ENCODE data around the gene LLCFC1. TPM values are rescaled to one million over a fixed set of nuclear protein-coding genes. Genes with fewer than 3 reads are reported as not detected.

LLCFC1 gene
- total and polyA plus RNA-seq, 8 donors: 0.21 to 0.77 (median 0.43) TPM; not detected in 1

DNA sequence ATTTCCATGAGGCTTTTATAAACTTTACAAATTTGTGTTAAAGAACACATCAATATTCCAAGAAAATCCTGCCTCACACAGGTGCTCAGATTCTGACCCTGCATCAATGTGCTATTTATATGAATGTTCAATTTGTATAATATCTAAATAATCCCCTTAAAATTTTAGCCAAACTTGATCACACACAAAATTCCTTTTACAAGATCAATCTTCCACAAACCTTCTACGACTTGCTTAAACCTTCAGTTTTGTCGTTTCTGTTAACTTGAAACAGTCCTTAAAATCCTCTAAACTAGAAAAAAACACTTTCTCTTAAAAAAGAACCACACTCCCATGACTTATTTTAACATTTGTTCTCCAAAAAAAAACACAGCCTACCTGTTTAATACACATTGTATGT lies 33.5 kb upstream of the LLCFC1 start:
- peaks cover 0 to 13% of the 10 kb centered on the region in 2 donors for H3K9me3 ChIP-seq
- no peak overlapping the region for H3K4me3 ChIP-seq
- peaks cover 0 to 20% of the 10 kb centered on the region in 2 donors for H3K4me1 ChIP-seq
- no peak for ATAC-seq
- no peak overlapping the region for H3K27ac ChIP-seq
- TF ChIP-seq CTCF (IDR thresholded peaks at IDR 0.05): no peak
- intact Hi-C loops (cut with DNase I): no loop called here
- H3K27me3 ChIP-seq: no peaks in the 10 kb centered on the region
- H3K36me3 ChIP-seq: no peaks in the 10 kb centered on the region
- no peak for DNase-seq

- intact Hi-C loops (cut with DNase I): no loop called here
- peaks cover 0 to 20% of the 10 kb centered on the region in 2 donors for H3K4me1 ChIP-seq
- no peak for ATAC-seq
- no peaks in the 10 kb centered on the region for H3K36me3 ChIP-seq
- peaks cover 0 to 13% of the 10 kb centered on the region in 2 donors for H3K9me3 ChIP-seq
- no peak overlapping the region for H3K4me3 ChIP-seq
- no peak for TF ChIP-seq CTCF (IDR thresholded peaks at IDR 0.05)
- no peaks in the 10 kb centered on the region for H3K27me3 ChIP-seq
- DNase-seq: no peak
- H3K27ac ChIP-seq: no peak overlapping the region
Observed at GRCh38 chr7:142906643-142907042, 32.6 kb upstream of the LLCFC1 start.

GRCh38 chr7:142908290-142908689 lies 31.0 kb upstream of the LLCFC1 start:
- Histone ChIP-seq H3K9me3 (peaks cover 0 to 13% of the 10 kb centered on the region in 2 donors), H3K4me3 (no peak overlapping the region), H3K36me3 (no peaks in the 10 kb centered on the region), H3K27me3 (no peaks in the 10 kb centered on the region), H3K27ac (no peak overlapping the region), H3K4me1 (peaks cover 0 to 20% of the 10 kb centered on the region in 2 donors)
- no peak for ATAC-seq
- DNase-seq: no peak
- TF ChIP-seq CTCF (IDR thresholded peaks at IDR 0.05): no peak
- intact Hi-C loops (cut with DNase I): no loop called here

DNA sequence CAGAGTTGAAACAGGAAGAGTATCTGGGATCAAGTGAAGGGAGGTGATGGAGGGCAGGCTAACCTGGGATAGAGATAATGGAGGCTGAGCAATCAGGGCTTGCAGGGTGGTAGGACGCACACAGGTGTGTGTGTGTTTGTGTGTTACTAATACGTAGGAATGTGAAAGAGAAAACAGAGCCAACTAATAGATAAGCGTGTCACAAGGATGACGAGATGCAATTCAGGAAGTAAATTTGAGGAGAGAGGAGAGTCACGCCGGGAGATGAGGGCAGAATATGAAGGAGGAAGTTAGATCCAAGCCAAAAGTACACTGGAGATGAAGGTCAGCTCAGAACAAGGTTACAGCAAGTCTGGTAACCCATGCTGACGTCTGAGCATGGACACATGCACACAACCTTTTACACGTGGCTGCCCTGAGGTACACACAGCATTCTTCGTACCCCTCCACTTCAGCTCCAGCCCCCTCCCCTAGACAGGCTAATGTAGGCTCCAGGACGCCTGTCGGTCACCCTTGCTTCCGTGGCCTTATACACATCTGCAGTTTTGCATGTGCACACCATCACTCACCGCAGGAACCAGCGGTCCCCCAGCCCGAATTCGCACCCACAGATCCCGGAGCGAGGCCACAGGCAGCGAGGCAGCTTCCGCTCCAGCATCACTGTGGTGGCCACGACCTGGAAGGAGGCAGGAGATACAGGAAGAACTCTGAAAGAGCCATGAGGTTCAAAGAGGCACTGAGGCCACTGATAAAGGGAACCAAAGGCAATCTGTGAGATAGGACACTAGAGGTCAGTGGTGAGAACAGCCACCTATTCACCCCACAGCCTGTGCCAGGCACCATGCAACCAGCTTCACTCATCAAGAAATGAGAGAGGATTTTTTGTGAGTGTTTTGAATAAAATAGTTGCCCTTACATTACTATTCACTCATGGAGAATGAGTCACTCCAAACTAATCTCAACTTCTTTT lies 30.1 kb upstream of the LLCFC1 start:
- H3K9me3 ChIP-seq: peaks cover 0 to 8% of the 10 kb centered on the region in 2 donors
- H3K4me3 ChIP-seq: no peak overlapping the region
- no peak for DNase-seq
- peak; percentile 86 for ATAC-seq
- H3K27me3 ChIP-seq: no peaks in the 10 kb centered on the region
- no peaks in the 10 kb centered on the region for H3K36me3 ChIP-seq
- H3K27ac ChIP-seq: peak overlapping the region in 1 of 2 donors; percentile 3
- TF ChIP-seq CTCF (IDR thresholded peaks at IDR 0.05): peak in 1 of 2 donors; percentile 22
- intact Hi-C loops (cut with DNase I): no loop called here
- peaks cover 0 to 20% of the 10 kb centered on the region in 2 donors for H3K4me1 ChIP-seq

DNA sequence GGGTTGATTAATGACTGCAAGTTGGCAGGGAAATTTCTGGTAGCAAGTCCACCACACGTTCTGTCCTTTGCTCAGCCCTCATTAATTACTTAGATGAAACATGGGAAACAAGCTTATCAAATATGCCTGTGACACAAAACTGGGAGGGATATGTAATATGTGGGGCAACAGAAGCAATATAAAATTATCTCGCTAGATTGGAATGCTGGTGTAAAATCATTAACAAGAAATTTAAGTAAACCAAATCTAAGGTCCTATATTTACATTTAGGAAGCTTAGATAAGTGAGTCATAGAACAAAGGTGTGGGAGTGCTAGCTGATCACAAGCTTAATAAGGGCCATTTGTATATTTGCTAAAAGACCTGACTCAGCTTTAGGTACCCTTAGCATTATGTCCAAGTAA lies 29.3 kb upstream of the LLCFC1 start:
- Histone ChIP-seq H3K4me1 (peaks cover 0 to 20% of the 10 kb centered on the region in 2 donors), H3K36me3 (no peaks in the 10 kb centered on the region), H3K27ac (no peak overlapping the region), H3K9me3 (no peaks in the 10 kb centered on the region), H3K27me3 (no peaks in the 10 kb centered on the region), H3K4me3 (no peak overlapping the region)
- intact Hi-C loops (cut with DNase I): no loop called here
- ATAC-seq (peak; percentile 87), DNase-seq (no peak)
- TF ChIP-seq CTCF (IDR thresholded peaks at IDR 0.05): no peak

Measured in left lung (tissue), 10 donors.